BE2C (cell line): ENCODE measurements around the gene FOXQ1. TPM values are rescaled to one million over a fixed set of nuclear protein-coding genes. Genes with fewer than 3 reads are reported as not detected.

Experiments
- DNase-seq: peaks from one replicate; pipeline ENCODE4 v3.0.0-alpha.2; 2020
- H3K27me3 ChIP-seq: fragments of 250-450 bp; sonication (Bioruptor Pico); 2 replicates; pipeline ENCODE4 v1.5.1; 2020; ENCODE audit warnings: mild to moderate bottlenecking
- H3K36me3 ChIP-seq: fragments of 250-450 bp; sonication (Bioruptor Pico); 2 replicates; pipeline ENCODE4 v1.5.1; 2020; ENCODE audit warnings: mild to moderate bottlenecking
- H3K4me1 ChIP-seq: fragments of 250-450 bp; sonication (Bioruptor Pico); 2 replicates; pipeline ENCODE4 v1.5.1; 2020
- H3K4me3 ChIP-seq: 2 replicates; pipeline ENCODE4 v1.5.1; 2011; ENCODE audit warnings: low read depth, low read length
- H3K9me3 ChIP-seq: fragments of 250-450 bp; sonication (Bioruptor Pico); 2 replicates; pipeline ENCODE4 v1.5.1; 2020
- polyA plus RNA-seq: library from polyadenylated mRNA; unstranded; fragments of >200 nt; gene quantifications from one replicate; pipeline ENCODE4 v1.2.1, GENCODE V29; 2012; ENCODE audit warnings: low read depth, missing spikeins; ENCODE audit not compliant: insufficient read length, insufficient read depth
- TF ChIP-seq, protein P1 (sequence below): IDR thresholded peaks from 2 replicates; pipeline ENCODE4 v1.5.1; 2012; ENCODE audit warnings: mild to moderate bottlenecking, low read depth, low read length

Gene FOXQ1
- not detected for polyA plus RNA-seq

GRCh38 chr6:1311400-1312202 lies at the start of gene FOXQ1:
TSS of gene FOXQ1 (plus strand) at chr6:1312098. CDS start at chr6:1312705, 607 bp downstream.
- Histone ChIP-seq H3K4me3 (no peak within 1 kb of the TSS), H3K27me3 (peaks cover 69% of the 10 kb centered on the region)
- TF ChIP-seq, protein P1, sequence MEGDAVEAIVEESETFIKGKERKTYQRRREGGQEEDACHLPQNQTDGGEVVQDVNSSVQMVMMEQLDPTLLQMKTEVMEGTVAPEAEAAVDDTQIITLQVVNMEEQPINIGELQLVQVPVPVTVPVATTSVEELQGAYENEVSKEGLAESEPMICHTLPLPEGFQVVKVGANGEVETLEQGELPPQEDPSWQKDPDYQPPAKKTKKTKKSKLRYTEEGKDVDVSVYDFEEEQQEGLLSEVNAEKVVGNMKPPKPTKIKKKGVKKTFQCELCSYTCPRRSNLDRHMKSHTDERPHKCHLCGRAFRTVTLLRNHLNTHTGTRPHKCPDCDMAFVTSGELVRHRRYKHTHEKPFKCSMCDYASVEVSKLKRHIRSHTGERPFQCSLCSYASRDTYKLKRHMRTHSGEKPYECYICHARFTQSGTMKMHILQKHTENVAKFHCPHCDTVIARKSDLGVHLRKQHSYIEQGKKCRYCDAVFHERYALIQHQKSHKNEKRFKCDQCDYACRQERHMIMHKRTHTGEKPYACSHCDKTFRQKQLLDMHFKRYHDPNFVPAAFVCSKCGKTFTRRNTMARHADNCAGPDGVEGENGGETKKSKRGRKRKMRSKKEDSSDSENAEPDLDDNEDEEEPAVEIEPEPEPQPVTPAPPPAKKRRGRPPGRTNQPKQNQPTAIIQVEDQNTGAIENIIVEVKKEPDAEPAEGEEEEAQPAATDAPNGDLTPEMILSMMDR, result no peak

DNA sequence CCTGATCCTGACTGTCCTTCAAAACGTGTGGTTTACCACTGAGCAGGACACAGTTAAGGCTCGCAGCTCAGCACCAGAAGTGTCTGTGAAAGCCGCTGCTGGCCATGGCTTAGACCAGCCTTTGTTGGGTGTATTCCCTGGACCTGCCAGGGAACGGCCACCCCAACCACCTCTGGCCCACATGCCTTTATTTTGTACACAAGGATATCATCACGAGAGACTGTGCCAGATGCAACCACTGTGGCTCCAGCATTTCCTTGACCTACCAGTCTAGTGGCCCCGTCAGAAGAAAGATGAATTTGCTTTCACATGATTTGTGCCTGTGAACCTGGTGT lies 49.2 kb upstream of the FOXQ1 start:
- TF ChIP-seq, protein P1, result no peak
- H3K36me3 ChIP-seq, result no peaks in the 10 kb centered on the region
- no peaks in the 10 kb centered on the region for H3K4me1 ChIP-seq
- no peaks in the 10 kb centered on the region for H3K9me3 ChIP-seq
- H3K4me3 ChIP-seq, result no peak overlapping the region
- no peak for DNase-seq
- no peaks in the 10 kb centered on the region for H3K27me3 ChIP-seq

More at GRCh38 chr6:1311400-1312202, at the start of gene FOXQ1:
- no peak for DNase-seq
- Histone ChIP-seq H3K9me3 (no peaks in the 10 kb centered on the region), H3K4me1 (no peaks in the 10 kb centered on the region), H3K36me3 (no peaks in the 10 kb centered on the region)

GRCh38 chr6:1263039-1263849 lies 48.7 kb upstream of the FOXQ1 start:
- H3K27me3 ChIP-seq, result no peaks in the 10 kb centered on the region; the same call in 1 of the 2 replicates
- no peak for DNase-seq
- TF ChIP-seq, protein P1, result no peak

DNA sequence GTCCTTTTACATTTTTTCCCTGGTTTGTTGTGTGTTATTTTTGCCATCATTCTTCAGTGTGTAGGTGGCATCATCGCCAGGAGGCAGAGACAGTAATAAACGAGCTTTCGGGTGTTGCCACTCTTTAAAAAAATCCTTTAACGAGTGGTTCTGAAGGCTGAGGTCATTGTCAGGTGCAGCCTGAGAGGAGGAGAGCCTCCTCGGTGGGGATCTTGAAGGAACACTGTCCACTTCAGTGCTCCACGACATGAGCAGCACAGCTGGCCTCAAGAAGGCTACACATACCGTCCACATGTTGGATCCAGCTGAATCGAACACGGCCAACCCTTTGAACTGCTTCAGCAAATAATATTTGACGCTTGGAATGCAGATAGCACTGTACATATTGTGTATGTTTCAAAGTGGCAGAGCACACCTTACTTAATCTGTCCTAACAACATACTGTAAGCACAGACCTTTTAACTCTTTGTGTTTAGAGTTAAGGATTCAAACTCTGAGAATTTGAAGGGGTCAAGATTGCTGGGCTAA lies 48.0 kb upstream of the FOXQ1 start:
- H3K27me3 ChIP-seq, result no peaks in the 10 kb centered on the region; the same call in 1 of the 2 replicates
- no peaks in the 10 kb centered on the region for H3K9me3 ChIP-seq
- no peak overlapping the region for H3K4me3 ChIP-seq
- no peak for DNase-seq
- H3K4me1 ChIP-seq, result no peaks in the 10 kb centered on the region
- no peaks in the 10 kb centered on the region for H3K36me3 ChIP-seq
- TF ChIP-seq, protein P1, result no peak

More at GRCh38 chr6:1263039-1263849, 48.7 kb upstream of the FOXQ1 start:
- Histone ChIP-seq H3K4me3 (no peak overlapping the region), H3K4me1 (no peaks in the 10 kb centered on the region), H3K36me3 (no peaks in the 10 kb centered on the region), H3K9me3 (no peaks in the 10 kb centered on the region)

GRCh38 chr6:1264619-1265445 lies 47.1 kb upstream of the FOXQ1 start:
- Histone ChIP-seq H3K36me3 (no peaks in the 10 kb centered on the region), H3K4me1 (no peaks in the 10 kb centered on the region), H3K9me3 (no peaks in the 10 kb centered on the region), H3K4me3 (no peak overlapping the region), H3K27me3 (peaks cover 4% of the 10 kb centered on the region)
- TF ChIP-seq, protein P1, result no peak
- no peak for DNase-seq
